T-helper 17 cell (primary cell): Measurements from ENCODE around the gene IGSF9. TPM values are rescaled to one million over a fixed set of nuclear protein-coding genes. Genes with fewer than 3 reads are reported as not detected.

Source experiments
- ATAC-seq: fragments of 150-1000 bp; cut with Tn5 transposase; 2 replicates; pipeline ENCODE4 v1.10.0; 2021; ENCODE audit warnings: mild to moderate bottlenecking, moderate library complexity
- DNase-seq, 3 donors: peaks; one replicate each; pipeline versions ENCODE4 v3.0.0 to v3.0.0-alpha.2; 2020 to 2021
- H3K9me3 ChIP-seq: one replicate; pipeline ENCODE4 v1.7.0; 2013; ENCODE audit warnings: low read length, mild to moderate bottlenecking; ENCODE audit not compliant: control insufficient read depth, poor library complexity, severe bottlenecking
- H3K27ac Mint-ChIP-seq: one replicate; pipeline ENCODE4 v1.8.0; 2022; ENCODE audit warnings: mild to moderate bottlenecking, moderate library complexity, mixed read lengths
- H3K27me3 Mint-ChIP-seq: one replicate; pipeline ENCODE4 v1.8.0; 2022; ENCODE audit warnings: mixed read lengths
- H3K36me3 Mint-ChIP-seq: one replicate; pipeline ENCODE4 v1.8.0; 2022; ENCODE audit warnings: low read depth, mixed read lengths
- H3K4me1 Mint-ChIP-seq: one replicate; pipeline ENCODE4 v1.8.0; 2022; ENCODE audit warnings: mild to moderate bottlenecking, mixed read lengths
- H3K4me3 Mint-ChIP-seq: one replicate; pipeline ENCODE4 v1.8.0; 2022; ENCODE audit warnings: mild to moderate bottlenecking, moderate library complexity, mixed read lengths
- total RNA-seq, 4 donors: library from RNA in 2 of 4; stranded (reverse) in 2 of 4; gene quantifications; one replicate each; pipeline ENCODE4 v1.2.3 and lab custom pipeline; 2022 to 2026

IGSF9 gene
- under 1 TPM in 1 of 2 donors, not detected in 1; 0.07 TPM for total RNA-seq
- total RNA-seq (lab: John Stamatoyannopoulos, UW): 0 to 0.23 reads per million in 2 donors

GRCh38 chr1:159945483-159946241 lies at the start of gene IGSF9:
Gene IGSF9 (minus strand): TSS chr1:159945613. CDS start chr1:159943454, 2,159 bp downstream.
- peak; percentile 57 to 67 (median 59) for DNase-seq
- Mint-ChIP-seq H3K36me3 (peaks cover 3% of the 10 kb centered on the region), H3K27me3 (peaks cover 59% of the 10 kb centered on the region), H3K4me1 (peaks cover 20% of the 10 kb centered on the region), H3K27ac (peak within 1 kb of the TSS; percentile 9), H3K4me3 (peak within 1 kb of the TSS; percentile 89)
- ATAC-seq: peak; percentile 96
- H3K9me3 ChIP-seq: no peaks in the 10 kb centered on the region

- Mint-ChIP-seq H3K4me3 (no peak overlapping the region), H3K27me3 (peaks cover 47% of the 10 kb centered on the region), H3K27ac (no peak overlapping the region), H3K36me3 (no peaks in the 10 kb centered on the region), H3K4me1 (peaks cover 3% of the 10 kb centered on the region)
- H3K9me3 ChIP-seq: no peaks in the 10 kb centered on the region
- ATAC-seq: no peak
- DNase-seq: no peak
Measured at GRCh38 chr1:159994896-159995295, 49.5 kb upstream of the IGSF9 start.

GRCh38 chr1:159993911-159994310 lies 48.5 kb upstream of the IGSF9 start:
- H3K27me3 Mint-ChIP-seq: peaks cover 52% of the 10 kb centered on the region

GRCh38 chr1:159992161-159992560 lies 46.7 kb upstream of the IGSF9 start:
- Mint-ChIP-seq H3K36me3 (no peaks in the 10 kb centered on the region), H3K4me3 (no peak overlapping the region), H3K4me1 (peaks cover 3% of the 10 kb centered on the region), H3K27me3 (peaks cover 51% of the 10 kb centered on the region), H3K27ac (no peak overlapping the region)
- DNase-seq (no peak), ATAC-seq (no peak)
- H3K9me3 ChIP-seq: no peaks in the 10 kb centered on the region

More at GRCh38 chr1:159993911-159994310, 48.5 kb upstream of the IGSF9 start:
- ATAC-seq: no peak
- Mint-ChIP-seq H3K4me3 (no peak overlapping the region), H3K4me1 (peaks cover 3% of the 10 kb centered on the region), H3K36me3 (no peaks in the 10 kb centered on the region), H3K27ac (no peak overlapping the region)
- no peaks in the 10 kb centered on the region for H3K9me3 ChIP-seq
- DNase-seq: no peak

- H3K27ac Mint-ChIP-seq: no peak overlapping the region
- ATAC-seq (peak; percentile 79), DNase-seq (no peak)
- H3K4me1 Mint-ChIP-seq: peaks cover 3% of the 10 kb centered on the region
- H3K36me3 Mint-ChIP-seq: no peaks in the 10 kb centered on the region
- peak overlapping the region; percentile 39 for H3K4me3 Mint-ChIP-seq
- H3K9me3 ChIP-seq: no peaks in the 10 kb centered on the region
- peaks cover 54% of the 10 kb centered on the region for H3K27me3 Mint-ChIP-seq
Measured at GRCh38 chr1:159991513-159991912, 46.1 kb upstream of the IGSF9 start.

- Mint-ChIP-seq H3K27ac (no peak overlapping the region), H3K36me3 (no peaks in the 10 kb centered on the region), H3K4me3 (no peak overlapping the region), H3K4me1 (peaks cover 3% of the 10 kb centered on the region), H3K27me3 (peaks cover 57% of the 10 kb centered on the region)
- no peak for DNase-seq
- no peaks in the 10 kb centered on the region for H3K9me3 ChIP-seq
- no peak for ATAC-seq
Measured at GRCh38 chr1:159990005-159990404, 44.6 kb upstream of the IGSF9 start.

- DNase-seq (no peak), ATAC-seq (no peak)
- Mint-ChIP-seq H3K36me3 (no peaks in the 10 kb centered on the region), H3K4me1 (peaks cover 3% of the 10 kb centered on the region), H3K27me3 (peaks cover 56% of the 10 kb centered on the region), H3K4me3 (no peak overlapping the region), H3K27ac (no peak overlapping the region)
- H3K9me3 ChIP-seq: no peaks in the 10 kb centered on the region
Measured at GRCh38 chr1:159989581-159989980, 44.2 kb upstream of the IGSF9 start.

GRCh38 chr1:159988006-159988405 lies 42.6 kb upstream of the IGSF9 start:
- no peaks in the 10 kb centered on the region for H3K36me3 Mint-ChIP-seq
- H3K4me1 Mint-ChIP-seq: peaks cover 3% of the 10 kb centered on the region
- DNase-seq (no peak), ATAC-seq (no peak)
- H3K4me3 Mint-ChIP-seq: no peak overlapping the region
- H3K27ac Mint-ChIP-seq: no peak overlapping the region
- no peaks in the 10 kb centered on the region for H3K9me3 ChIP-seq
- peaks cover 63% of the 10 kb centered on the region for H3K27me3 Mint-ChIP-seq

- no peak for DNase-seq
- no peaks in the 10 kb centered on the region for H3K9me3 ChIP-seq
- Mint-ChIP-seq H3K36me3 (peaks cover 2% of the 10 kb centered on the region), H3K4me1 (peaks cover 3% of the 10 kb centered on the region), H3K27me3 (peaks cover 62% of the 10 kb centered on the region), H3K27ac (no peak overlapping the region), H3K4me3 (no peak overlapping the region)
- no peak for ATAC-seq
Measured at GRCh38 chr1:159987186-159987585, 41.8 kb upstream of the IGSF9 start.

GRCh38 chr1:159986531-159986930 lies 41.1 kb upstream of the IGSF9 start:
- no peaks in the 10 kb centered on the region for H3K9me3 ChIP-seq
- Mint-ChIP-seq H3K27ac (no peak overlapping the region), H3K4me3 (no peak overlapping the region), H3K36me3 (peaks cover 6% of the 10 kb centered on the region), H3K4me1 (peaks cover 3% of the 10 kb centered on the region), H3K27me3 (peaks cover 68% of the 10 kb centered on the region)
- ATAC-seq: no peak
- no peak for DNase-seq

GRCh38 chr1:159986093-159986492 lies 40.7 kb upstream of the IGSF9 start:
- no peak overlapping the region for H3K4me3 Mint-ChIP-seq
- H3K4me1 Mint-ChIP-seq: no peaks in the 10 kb centered on the region
- H3K9me3 ChIP-seq: no peaks in the 10 kb centered on the region
- no peak overlapping the region for H3K27ac Mint-ChIP-seq
- no peak for DNase-seq
- no peak for ATAC-seq
- peaks cover 70% of the 10 kb centered on the region for H3K27me3 Mint-ChIP-seq
- peaks cover 6% of the 10 kb centered on the region for H3K36me3 Mint-ChIP-seq

GRCh38 chr1:159985473-159985872 lies 40.1 kb upstream of the IGSF9 start:
- Mint-ChIP-seq H3K27me3 (peaks cover 76% of the 10 kb centered on the region), H3K27ac (no peak overlapping the region), H3K4me1 (no peaks in the 10 kb centered on the region), H3K4me3 (no peak overlapping the region), H3K36me3 (peaks cover 8% of the 10 kb centered on the region)
- ATAC-seq (no peak), DNase-seq (no peak)
- H3K9me3 ChIP-seq: no peaks in the 10 kb centered on the region

- no peaks in the 10 kb centered on the region for H3K9me3 ChIP-seq
- Mint-ChIP-seq H3K27ac (no peak overlapping the region), H3K36me3 (peaks cover 8% of the 10 kb centered on the region), H3K27me3 (peaks cover 84% of the 10 kb centered on the region), H3K4me1 (peaks cover 2% of the 10 kb centered on the region), H3K4me3 (no peak overlapping the region)
- no peak for DNase-seq
- no peak for ATAC-seq
Measured at GRCh38 chr1:159983681-159984080, 38.3 kb upstream of the IGSF9 start.

GRCh38 chr1:159982280-159982679 lies 36.9 kb upstream of the IGSF9 start:
- peaks cover 85% of the 10 kb centered on the region for H3K27me3 Mint-ChIP-seq
- H3K4me3 Mint-ChIP-seq: no peak overlapping the region
- H3K36me3 Mint-ChIP-seq: peaks cover 8% of the 10 kb centered on the region
- no peak overlapping the region for H3K27ac Mint-ChIP-seq
- H3K4me1 Mint-ChIP-seq: peaks cover 2% of the 10 kb centered on the region
- DNase-seq (no peak), ATAC-seq (no peak)
- no peaks in the 10 kb centered on the region for H3K9me3 ChIP-seq
